Measurements from ENCODE around the gene TLR3. TPM values are rescaled to one million over a fixed set of nuclear protein-coding genes. Genes with fewer than 3 reads are reported as not detected.

TLR3 gene
- total RNA-seq, 1 donor from 2014 or later: not detected

GRCh38 chr4:186021461-186022167 is 47.3 kb upstream of the TLR3 start:
- peak; percentile 51 for TF ChIP-seq CTCF (IDR thresholded peaks at IDR 0.05; ENCODE audit: unreplicated experiment)
- H3K4me3 Mint-ChIP-seq (ENCODE audit: unreplicated experiment): no peak overlapping the region

GRCh38 chr4:186023975-186024374 is 45.0 kb upstream of the TLR3 start:
- no peak overlapping the region for H3K27ac Mint-ChIP-seq (ENCODE audit: unreplicated experiment)
- H3K9me3 Mint-ChIP-seq (ENCODE audit: unreplicated experiment): no peaks in the 10 kb centered on the region
- no peak for DNase-seq (ENCODE audit: low spot score)
- no peaks in the 10 kb centered on the region for H3K36me3 Mint-ChIP-seq (ENCODE audit: low read depth, unreplicated experiment)
- peaks cover 5% of the 10 kb centered on the region for H3K27me3 Mint-ChIP-seq (ENCODE audit: unreplicated experiment)
- TF ChIP-seq CTCF (IDR thresholded peaks at IDR 0.05; ENCODE audit: unreplicated experiment): no peak
- H3K4me3 Mint-ChIP-seq (ENCODE audit: unreplicated experiment): no peak overlapping the region
- peaks cover under 1% of the 10 kb centered on the region for H3K4me1 Mint-ChIP-seq (ENCODE audit: unreplicated experiment)

More at GRCh38 chr4:186021461-186022167, 47.3 kb upstream of the TLR3 start:
- peak; percentile 29 for DNase-seq (ENCODE audit: low spot score)
- Mint-ChIP-seq H3K4me1 (ENCODE audit: unreplicated experiment) (no peaks in the 10 kb centered on the region), H3K9me3 (ENCODE audit: unreplicated experiment) (no peaks in the 10 kb centered on the region), H3K36me3 (ENCODE audit: low read depth, unreplicated experiment) (no peaks in the 10 kb centered on the region), H3K27me3 (ENCODE audit: unreplicated experiment) (peaks cover 5% of the 10 kb centered on the region), H3K27ac (ENCODE audit: unreplicated experiment) (no peak overlapping the region)

GRCh38 chr4:186024637-186025407 is 44.1 kb upstream of the TLR3 start:
- no peak for TF ChIP-seq CTCF (IDR thresholded peaks at IDR 0.05; ENCODE audit: unreplicated experiment)
- H3K27me3 Mint-ChIP-seq (ENCODE audit: unreplicated experiment): peaks cover 5% of the 10 kb centered on the region
- H3K27ac Mint-ChIP-seq (ENCODE audit: unreplicated experiment): no peak overlapping the region
- DNase-seq (ENCODE audit: low spot score): no peak
- no peaks in the 10 kb centered on the region for H3K9me3 Mint-ChIP-seq (ENCODE audit: unreplicated experiment)
- H3K4me3 Mint-ChIP-seq (ENCODE audit: unreplicated experiment): no peak overlapping the region
- H3K4me1 Mint-ChIP-seq (ENCODE audit: unreplicated experiment): peaks cover 7% of the 10 kb centered on the region
- no peaks in the 10 kb centered on the region for H3K36me3 Mint-ChIP-seq (ENCODE audit: low read depth, unreplicated experiment)

- Mint-ChIP-seq H3K27me3 (ENCODE audit: unreplicated experiment) (peaks cover 5% of the 10 kb centered on the region), H3K4me3 (ENCODE audit: unreplicated experiment) (no peak overlapping the region), H3K27ac (ENCODE audit: unreplicated experiment) (no peak overlapping the region), H3K36me3 (ENCODE audit: low read depth, unreplicated experiment) (no peaks in the 10 kb centered on the region), H3K4me1 (ENCODE audit: unreplicated experiment) (peaks cover 8% of the 10 kb centered on the region), H3K9me3 (ENCODE audit: unreplicated experiment) (no peaks in the 10 kb centered on the region)
- DNase-seq (ENCODE audit: low spot score): no peak
- TF ChIP-seq CTCF (IDR thresholded peaks at IDR 0.05; ENCODE audit: unreplicated experiment): no peak
Measured at GRCh38 chr4:186025408-186025690, 43.6 kb upstream of the TLR3 start.

GRCh38 chr4:186027405-186027804 is 41.6 kb upstream of the TLR3 start:
- H3K27me3 Mint-ChIP-seq (ENCODE audit: unreplicated experiment): peaks cover 7% of the 10 kb centered on the region
- TF ChIP-seq CTCF (IDR thresholded peaks at IDR 0.05; ENCODE audit: unreplicated experiment): no peak
- H3K9me3 Mint-ChIP-seq (ENCODE audit: unreplicated experiment): no peaks in the 10 kb centered on the region
- no peaks in the 10 kb centered on the region for H3K36me3 Mint-ChIP-seq (ENCODE audit: low read depth, unreplicated experiment)
- DNase-seq (ENCODE audit: low spot score): no peak
- no peak overlapping the region for H3K27ac Mint-ChIP-seq (ENCODE audit: unreplicated experiment)
- peaks cover 8% of the 10 kb centered on the region for H3K4me1 Mint-ChIP-seq (ENCODE audit: unreplicated experiment)
- no peak overlapping the region for H3K4me3 Mint-ChIP-seq (ENCODE audit: unreplicated experiment)

Data from endothelial cell (in vitro differentiated cells).